Neural progenitor cell (in vitro differentiated cells): ENCODE data around the gene MEF2B. TPM values are rescaled to one million over a fixed set of nuclear protein-coding genes. Genes with fewer than 3 reads are reported as not detected.

ENCODE experiments used
- DNase-seq: peaks from one replicate; pipeline ENCODE4 v3.0.0-alpha.2; 2016; ENCODE audit warnings: low spot score
- H2AFZ ChIP-seq: fragments of 200-600 bp; sonication (generic); replicated peaks from 2 replicates; pipeline ENCODE4 v1.6.1; 2016; ENCODE audit warnings: antibody characterized with exemption
- H3F3A ChIP-seq: fragments of 200-600 bp; sonication (generic); 2 replicates; pipeline ENCODE4 v1.6.1; 2016; ENCODE audit warnings: antibody characterized with exemption, low read depth
- H3K27ac ChIP-seq: fragments of 200-600 bp; sonication (generic); 2 replicates; pipeline ENCODE4 v1.5.1; 2016; ENCODE audit warnings: mild to moderate bottlenecking
- H3K27me3 ChIP-seq: fragments of 200-600 bp; sonication (generic); 2 replicates; pipeline ENCODE4 v1.6.1; 2016; ENCODE audit warnings: mild to moderate bottlenecking, moderate library complexity
- H3K36me3 ChIP-seq: fragments of 200-600 bp; sonication (generic); 2 replicates; pipeline ENCODE4 v1.5.1; 2016
- H3K4me1 ChIP-seq: fragments of 200-600 bp; sonication (generic); 2 replicates; pipeline ENCODE4 v1.6.1; 2016; ENCODE audit warnings: mixed run types
- H3K4me2 ChIP-seq: fragments of 200-600 bp; sonication (generic); 2 replicates; pipeline ENCODE4 v1.6.1; 2016
- H3K4me3 ChIP-seq: fragments of 200-600 bp; sonication (generic); 2 replicates; pipeline ENCODE4 v1.5.1; 2016
- H3K79me2 ChIP-seq: fragments of 200-600 bp; sonication (generic); 2 replicates; pipeline ENCODE4 v1.6.1; 2016; ENCODE audit warnings: low read depth
- H3K9ac ChIP-seq: fragments of 200-600 bp; sonication (generic); 2 replicates; pipeline ENCODE4 v1.6.1; 2016
- H3K9me3 ChIP-seq: fragments of 200-600 bp; sonication (generic); 2 replicates; pipeline ENCODE4 v1.5.1; 2016; ENCODE audit warnings: low read depth
- H4K20me1 ChIP-seq: fragments of 200-600 bp; sonication (generic); 2 replicates; pipeline ENCODE4 v1.6.1; 2016; ENCODE audit warnings: low read depth
- H3K27ac Mint-ChIP-seq: 3 replicates; pipeline ENCODE4 v1.8.0; 2021; ENCODE audit warnings: mixed read lengths
- H3K27me3 Mint-ChIP-seq: 2 replicates; pipeline ENCODE4 v1.8.0; 2022; ENCODE audit warnings: low read depth, mild to moderate bottlenecking, inconsistent platforms, moderate library complexity, mixed read lengths; ENCODE audit not compliant: insufficient read depth
- H3K36me3 Mint-ChIP-seq: 3 replicates; pipeline ENCODE4 v1.8.0; 2021; ENCODE audit warnings: mixed read lengths
- H3K4me1 Mint-ChIP-seq: 3 replicates; pipeline ENCODE4 v1.8.0; 2021; ENCODE audit warnings: mixed read lengths
- H3K4me3 Mint-ChIP-seq: 3 replicates; pipeline ENCODE4 v1.8.0; 2021; ENCODE audit warnings: mild to moderate bottlenecking, moderate library complexity, mixed read lengths
- H3K9me3 Mint-ChIP-seq: 3 replicates; pipeline ENCODE4 v1.8.0; 2020; ENCODE audit warnings: mixed read lengths
- EZH2 ChIP-seq: fragments of 200-600 bp; sonication (generic); IDR thresholded peaks from 2 replicates; pipeline ENCODE4 v1.6.1; 2017; ENCODE audit warnings: antibody characterized with exemption, mild to moderate bottlenecking, moderate library complexity
- EZH2phosphoT487 ChIP-seq: fragments of 200-600 bp; sonication (generic); IDR thresholded peaks from 2 replicates; pipeline ENCODE4 v1.6.1; 2017; ENCODE audit warnings: antibody characterized with exemption
- total RNA-seq: library from RNA; depleted of rRNA; stranded (reverse); fragments of >200 nt; gene quantifications from 2 replicates; pipeline ENCODE4 v1.2.3, GENCODE V29; 2015; ENCODE audit warnings: low replicate concordance
- TF ChIP-seq, protein P1 (sequence below): fragments of 200-600 bp; sonication (generic); IDR thresholded peaks from 2 replicates; pipeline ENCODE4 v1.5.1; 2017; ENCODE audit warnings: antibody characterized with exemption, mild to moderate bottlenecking

MEF2B gene
- total RNA-seq, 1 donor from 2014 or later: not detected

DNA sequence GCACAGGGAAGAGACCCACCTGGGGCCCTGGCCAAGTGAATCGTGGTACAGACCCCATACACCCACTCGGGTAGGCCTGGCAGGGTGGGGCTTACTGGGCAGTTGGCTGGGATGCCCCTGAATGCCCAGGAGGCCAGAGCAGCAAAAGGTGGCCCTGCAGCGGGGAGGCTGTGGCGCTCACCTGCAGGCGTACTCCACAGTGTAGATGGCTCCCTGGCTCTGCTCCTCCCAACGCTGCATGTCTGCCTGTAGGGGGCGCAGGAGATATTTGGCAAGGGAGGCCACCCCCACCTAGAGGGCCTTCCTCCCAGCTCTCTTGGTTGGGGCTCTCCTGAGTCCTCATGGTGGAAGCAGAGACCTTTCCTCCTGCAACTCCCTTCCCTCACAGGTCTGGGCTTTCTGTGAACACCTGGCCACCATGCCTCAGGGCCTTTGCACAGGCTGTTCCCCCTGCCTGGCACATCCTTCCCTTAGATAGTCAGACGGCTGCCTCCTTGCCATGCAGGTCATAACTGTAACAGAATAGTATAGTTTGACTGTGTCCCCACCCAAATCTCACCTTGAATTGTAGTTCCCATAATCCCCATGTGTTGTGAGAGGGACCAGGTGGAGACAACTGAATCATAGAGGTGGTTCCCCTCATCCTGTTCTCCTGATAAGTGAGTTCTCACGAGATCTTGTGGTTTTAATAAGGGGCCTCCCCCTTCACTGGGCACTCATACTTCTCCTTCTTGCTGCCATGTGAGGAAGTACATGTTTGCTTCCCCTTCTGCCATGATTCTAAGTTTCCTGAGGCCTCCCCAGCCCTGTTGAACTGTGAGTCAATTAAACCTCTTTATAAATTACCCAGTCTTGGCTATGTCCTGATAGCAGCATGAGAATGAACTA, 16.0 kb upstream of the MEF2B start:
- H3K4me2 ChIP-seq: no peak overlapping the region
- H3K4me1 ChIP-seq: peaks cover 6% of the 10 kb centered on the region
- H3K36me3 ChIP-seq: no peaks in the 10 kb centered on the region
- H3K27ac ChIP-seq: no peak overlapping the region
- H3K9me3 Mint-ChIP-seq: no peaks in the 10 kb centered on the region
- no peak overlapping the region for H3K4me3 Mint-ChIP-seq
- no peaks in the 10 kb centered on the region for H3K27me3 ChIP-seq
- no peaks in the 10 kb centered on the region for H3K9me3 ChIP-seq
- TF ChIP-seq, protein P1, sequence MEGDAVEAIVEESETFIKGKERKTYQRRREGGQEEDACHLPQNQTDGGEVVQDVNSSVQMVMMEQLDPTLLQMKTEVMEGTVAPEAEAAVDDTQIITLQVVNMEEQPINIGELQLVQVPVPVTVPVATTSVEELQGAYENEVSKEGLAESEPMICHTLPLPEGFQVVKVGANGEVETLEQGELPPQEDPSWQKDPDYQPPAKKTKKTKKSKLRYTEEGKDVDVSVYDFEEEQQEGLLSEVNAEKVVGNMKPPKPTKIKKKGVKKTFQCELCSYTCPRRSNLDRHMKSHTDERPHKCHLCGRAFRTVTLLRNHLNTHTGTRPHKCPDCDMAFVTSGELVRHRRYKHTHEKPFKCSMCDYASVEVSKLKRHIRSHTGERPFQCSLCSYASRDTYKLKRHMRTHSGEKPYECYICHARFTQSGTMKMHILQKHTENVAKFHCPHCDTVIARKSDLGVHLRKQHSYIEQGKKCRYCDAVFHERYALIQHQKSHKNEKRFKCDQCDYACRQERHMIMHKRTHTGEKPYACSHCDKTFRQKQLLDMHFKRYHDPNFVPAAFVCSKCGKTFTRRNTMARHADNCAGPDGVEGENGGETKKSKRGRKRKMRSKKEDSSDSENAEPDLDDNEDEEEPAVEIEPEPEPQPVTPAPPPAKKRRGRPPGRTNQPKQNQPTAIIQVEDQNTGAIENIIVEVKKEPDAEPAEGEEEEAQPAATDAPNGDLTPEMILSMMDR: peak; percentile 77
- TF ChIP-seq EZH2phosphoT487: no peak
- peaks cover 8% of the 10 kb centered on the region for H3K27me3 Mint-ChIP-seq
- no peak overlapping the region for H3K27ac Mint-ChIP-seq
- H3K4me3 ChIP-seq: no peak overlapping the region
- peaks cover 7% of the 10 kb centered on the region for H3K36me3 Mint-ChIP-seq
- no peak overlapping the region for H2AFZ ChIP-seq
- peaks cover 16% of the 10 kb centered on the region for H3K79me2 ChIP-seq
- H3K9ac ChIP-seq: no peak overlapping the region
- H3F3A ChIP-seq: peaks cover 10% of the 10 kb centered on the region
- no peaks in the 10 kb centered on the region for H3K4me1 Mint-ChIP-seq
- H4K20me1 ChIP-seq: peaks cover 3% of the 10 kb centered on the region
- DNase-seq: peak; percentile 81

DNA sequence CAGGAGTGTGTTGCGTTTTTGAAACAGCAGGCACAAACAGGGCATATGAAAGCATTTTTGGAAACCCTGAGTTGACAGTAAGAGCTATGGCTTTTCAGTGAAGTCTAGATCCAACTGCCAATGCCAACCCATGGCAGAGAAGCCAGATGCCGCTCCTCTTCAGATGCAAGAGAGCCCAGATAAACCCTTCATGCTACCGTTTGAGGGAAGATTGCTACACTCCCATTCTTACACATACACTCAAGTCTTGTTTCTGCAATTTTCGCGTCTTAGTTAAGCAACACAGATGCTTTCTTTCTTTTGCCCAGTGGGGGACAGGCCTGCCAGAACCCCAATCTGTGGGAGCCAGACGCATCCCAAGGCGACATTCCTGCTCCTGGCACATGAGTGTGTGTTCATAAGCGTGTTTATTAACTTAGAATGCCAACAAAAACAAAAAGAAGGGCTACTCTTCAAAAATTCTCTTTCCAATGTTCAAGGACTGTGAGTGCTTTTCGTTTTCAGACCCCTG, 11.5 kb upstream of the MEF2B start:
- Mint-ChIP-seq H3K27me3 (peaks cover 8% of the 10 kb centered on the region), H3K4me3 (no peak overlapping the region)
- H3K36me3 ChIP-seq: no peaks in the 10 kb centered on the region

DNA sequence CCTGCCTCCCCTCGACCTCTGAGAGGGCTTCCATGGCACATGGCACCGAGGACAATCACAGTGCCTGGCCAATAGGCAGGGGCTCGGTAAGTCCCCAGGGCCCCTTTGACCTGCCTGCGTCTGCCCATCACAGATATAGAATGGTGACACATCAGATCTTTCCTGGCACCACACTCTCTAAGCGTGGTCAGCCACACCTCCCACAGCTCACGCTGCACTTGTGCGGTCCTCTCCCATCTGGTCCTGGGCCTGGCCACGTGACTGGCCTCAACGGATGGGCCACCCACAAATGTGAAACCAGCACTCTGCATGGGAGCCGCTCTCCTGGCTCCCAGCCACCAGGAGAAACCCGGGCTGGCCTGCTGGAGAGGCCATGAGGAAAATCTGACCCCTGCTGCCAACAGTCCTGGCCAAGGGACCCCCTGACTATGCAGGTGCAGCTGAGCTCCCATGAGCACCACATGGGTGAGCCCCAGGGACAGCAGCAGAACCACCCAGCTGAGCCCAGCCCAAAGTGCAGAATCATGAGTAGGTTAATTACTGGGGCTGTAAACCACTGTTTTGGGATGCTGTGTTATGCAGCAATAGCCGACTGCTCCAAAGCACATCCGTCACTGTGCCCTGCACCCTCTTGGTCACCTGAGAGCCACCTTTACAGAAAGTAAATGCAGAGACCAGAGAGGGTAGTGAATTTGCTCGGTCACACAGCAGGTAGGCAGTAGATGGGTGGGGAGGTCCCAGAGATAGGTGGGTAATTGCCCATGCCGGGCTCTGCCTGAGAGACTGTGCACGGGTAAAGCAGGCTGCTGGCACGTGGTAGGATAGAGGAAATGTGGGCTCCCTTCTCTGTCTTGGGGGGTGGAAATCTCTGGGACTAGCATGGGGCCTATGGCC, 9.7 kb upstream of the MEF2B start:
- Histone ChIP-seq H3K4me2 (no peak overlapping the region), H3K9ac (no peak overlapping the region), H3K27ac (no peak overlapping the region), H3K4me1 (no peaks in the 10 kb centered on the region), H3K9me3 (no peaks in the 10 kb centered on the region), H3K36me3 (no peaks in the 10 kb centered on the region), H3K79me2 (no peaks in the 10 kb centered on the region), H3K4me3 (no peak overlapping the region), H3K27me3 (no peaks in the 10 kb centered on the region), H4K20me1 (peaks cover 1% of the 10 kb centered on the region), H2AFZ (no peak overlapping the region), H3F3A (no peaks in the 10 kb centered on the region)
- Mint-ChIP-seq H3K4me3 (no peak overlapping the region), H3K27me3 (peaks cover 8% of the 10 kb centered on the region), H3K36me3 (peaks cover 3% of the 10 kb centered on the region), H3K9me3 (no peaks in the 10 kb centered on the region), H3K4me1 (no peaks in the 10 kb centered on the region), H3K27ac (no peak overlapping the region)
- no peak for DNase-seq
- TF ChIP-seq, protein P1: no peak
- TF ChIP-seq EZH2phosphoT487: no peak
- TF ChIP-seq EZH2: no peak

More for the DNA sequence above, 11.5 kb upstream of the MEF2B start:
- no peak overlapping the region for H2AFZ ChIP-seq
- Mint-ChIP-seq H3K36me3 (peaks cover 7% of the 10 kb centered on the region), H3K4me1 (no peaks in the 10 kb centered on the region), H3K9me3 (no peaks in the 10 kb centered on the region), H3K27ac (no peak overlapping the region)
- no peak overlapping the region for H3K4me2 ChIP-seq
- no peak overlapping the region for H3K4me3 ChIP-seq
- no peaks in the 10 kb centered on the region for H3K27me3 ChIP-seq
- H3K27ac ChIP-seq: no peak overlapping the region
- TF ChIP-seq, protein P1: no peak
- TF ChIP-seq EZH2: no peak
- TF ChIP-seq EZH2phosphoT487: no peak
- no peaks in the 10 kb centered on the region for H4K20me1 ChIP-seq
- no peaks in the 10 kb centered on the region for H3K9me3 ChIP-seq
- H3K9ac ChIP-seq: no peak overlapping the region
- no peak for DNase-seq
- no peaks in the 10 kb centered on the region for H3K79me2 ChIP-seq
- H3K4me1 ChIP-seq: no peaks in the 10 kb centered on the region
- peaks cover under 1% of the 10 kb centered on the region for H3F3A ChIP-seq
